DMS53 treated with DMSO at 0.1 percent for 48 hours (cell line): ENCODE data around the gene APLN.
A peak's percentile ranks its signal among the peaks of the same experiment; 100 is the strongest.

Experiments used
- DNase-seq: peaks from one replicate; lab custom pipeline; 2025; ENCODE audit not compliant: unreplicated experiment; lab: John Stamatoyannopoulos, UW

Gene APLN

DNA sequence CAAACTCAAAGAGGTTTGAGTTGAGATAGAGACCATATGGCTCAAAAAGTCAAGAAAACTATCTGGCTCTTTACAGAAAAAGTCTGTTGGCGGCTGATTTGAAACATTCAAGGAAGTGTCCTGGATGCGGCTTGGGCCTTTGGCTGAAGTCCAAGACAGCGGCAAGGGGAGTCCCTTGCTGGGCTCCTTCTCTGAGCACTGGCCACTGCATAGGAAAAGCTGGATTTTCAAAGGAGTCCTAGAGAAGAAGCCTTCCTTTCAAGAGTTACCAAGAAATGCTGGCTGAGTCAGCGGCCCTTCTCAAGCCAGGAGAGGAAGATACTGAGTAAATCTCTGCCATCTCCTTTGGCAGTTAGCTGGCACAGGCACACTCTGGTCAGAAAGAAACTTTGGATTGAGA, 12.1 kb downstream of the APLN start:
- DNase-seq, result no peak

DNA sequence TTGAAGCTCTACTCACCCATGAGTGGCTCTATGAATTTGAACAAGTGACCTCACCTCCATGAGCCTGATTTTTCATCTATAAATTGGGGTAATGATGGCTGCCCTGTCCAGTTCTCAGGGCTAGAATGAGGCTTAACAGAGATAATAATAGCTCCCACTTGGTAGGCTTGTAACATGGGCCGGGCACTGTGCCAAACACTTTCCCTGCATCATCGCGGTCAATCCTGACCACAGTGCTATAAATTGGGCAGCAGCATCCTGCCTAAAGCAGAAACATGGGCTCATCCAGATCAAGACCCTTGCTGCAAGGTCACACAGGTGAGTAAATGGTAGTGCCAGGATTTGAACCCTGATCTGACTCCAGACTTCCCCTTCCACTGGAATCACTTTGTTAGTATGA, 12.8 kb downstream of the APLN start:
- DNase-seq, result no peak

DNA sequence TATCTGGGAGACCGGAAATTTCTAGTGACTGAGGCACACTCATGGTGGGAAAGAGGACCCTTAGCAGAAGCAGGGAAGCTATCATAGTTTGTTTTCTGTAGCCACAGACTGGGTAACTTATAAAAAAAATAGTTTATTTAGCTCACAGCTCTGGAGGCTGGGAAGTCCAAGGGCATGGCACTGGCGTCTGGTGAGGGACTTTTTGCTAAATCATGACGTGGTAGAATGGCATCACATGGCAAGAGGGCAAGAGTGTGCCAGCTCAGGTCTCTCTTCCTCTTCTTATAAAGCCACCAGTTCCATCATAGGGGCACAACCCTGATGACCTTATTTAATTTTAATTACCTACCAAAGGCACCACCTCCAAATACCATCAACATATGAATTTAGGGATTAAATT, 13.3 kb downstream of the APLN start:
- DNase-seq, result no peak

- no peak for DNase-seq
These were observed 14.0 kb downstream of the APLN start for GRCh38 chrX:129640737-129641136.

GRCh38 chrX:129638917-129639316, 15.8 kb downstream of the APLN start:
- DNase-seq, result no peak

DNA sequence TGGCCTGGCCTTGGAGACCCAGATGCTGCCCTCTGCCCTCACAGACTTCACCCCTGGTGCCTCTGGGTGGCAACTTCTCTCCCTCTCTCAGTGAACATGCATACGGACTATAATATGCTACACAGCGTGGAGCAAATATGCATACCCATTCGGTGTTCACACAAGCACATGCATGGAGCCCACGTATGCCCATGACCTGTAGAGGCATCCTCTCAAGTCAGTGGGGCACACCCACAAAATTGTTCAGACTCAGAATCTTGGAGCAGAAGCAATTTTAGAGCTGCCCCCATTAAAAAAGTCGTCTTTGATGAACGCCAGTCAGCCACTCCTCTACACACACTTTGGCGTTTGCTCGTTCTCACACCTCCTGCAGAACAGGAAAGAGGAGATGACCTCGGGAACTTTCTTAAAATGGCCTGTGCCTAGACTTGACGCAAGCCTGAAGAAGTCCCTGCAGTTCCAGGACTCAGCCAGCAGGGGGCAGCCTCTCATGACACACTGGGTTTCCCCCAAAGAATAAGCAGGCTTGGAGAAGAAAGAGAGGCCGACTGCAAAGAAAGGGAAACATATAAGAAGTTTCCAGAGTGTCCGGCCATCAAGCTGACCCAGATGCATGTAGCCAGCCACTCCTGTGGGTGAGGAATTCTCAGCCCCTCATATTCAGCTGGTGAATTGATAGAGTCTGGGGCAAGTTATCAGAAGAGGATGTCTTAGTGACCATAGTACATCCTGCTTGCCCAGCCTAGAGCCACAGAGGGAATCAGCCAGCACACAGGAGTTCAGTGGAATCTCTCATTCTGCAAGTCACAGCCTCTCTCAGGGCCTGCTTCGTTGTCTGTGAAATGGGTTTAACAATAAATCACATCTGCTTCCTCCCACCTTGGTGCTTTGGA, 17.3 kb downstream of the APLN start:
- peak; percentile 36 for DNase-seq

- no peak for DNase-seq
These were observed 18.5 kb downstream of the APLN start for GRCh38 chrX:129636175-129636681.

- no peak for DNase-seq
These were observed 20.2 kb downstream of the APLN start for GRCh38 chrX:129634541-129634940.

DNA sequence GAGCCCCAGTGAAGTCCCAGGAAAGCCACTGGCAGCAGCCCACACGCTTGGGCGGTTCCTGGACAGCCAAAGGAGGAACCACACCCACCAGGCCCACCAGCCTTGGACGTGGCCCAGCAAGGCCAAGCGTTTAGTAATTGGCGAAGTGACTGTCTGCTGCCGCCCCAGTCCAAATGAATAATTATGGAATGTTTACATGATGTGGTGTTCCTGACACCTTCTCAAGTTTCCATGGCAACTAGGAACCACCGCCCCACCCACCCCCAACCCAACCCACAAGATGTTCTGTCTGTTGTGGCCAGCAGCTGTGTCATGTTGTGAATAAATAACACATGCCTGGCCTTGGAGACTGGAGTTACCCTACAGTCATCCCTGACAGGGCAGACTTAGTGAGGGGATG, 22.3 kb downstream of the APLN start:
- DNase-seq, result no peak

- DNase-seq, result no peak
These were observed 22.9 kb downstream of the APLN start for GRCh38 chrX:129631849-129632248.

- no peak for DNase-seq
These were observed 24.9 kb downstream of the APLN start for GRCh38 chrX:129629837-129630236.

- DNase-seq, result no peak
These were observed 28.7 kb downstream of the APLN start for GRCh38 chrX:129626026-129626425.

DNA sequence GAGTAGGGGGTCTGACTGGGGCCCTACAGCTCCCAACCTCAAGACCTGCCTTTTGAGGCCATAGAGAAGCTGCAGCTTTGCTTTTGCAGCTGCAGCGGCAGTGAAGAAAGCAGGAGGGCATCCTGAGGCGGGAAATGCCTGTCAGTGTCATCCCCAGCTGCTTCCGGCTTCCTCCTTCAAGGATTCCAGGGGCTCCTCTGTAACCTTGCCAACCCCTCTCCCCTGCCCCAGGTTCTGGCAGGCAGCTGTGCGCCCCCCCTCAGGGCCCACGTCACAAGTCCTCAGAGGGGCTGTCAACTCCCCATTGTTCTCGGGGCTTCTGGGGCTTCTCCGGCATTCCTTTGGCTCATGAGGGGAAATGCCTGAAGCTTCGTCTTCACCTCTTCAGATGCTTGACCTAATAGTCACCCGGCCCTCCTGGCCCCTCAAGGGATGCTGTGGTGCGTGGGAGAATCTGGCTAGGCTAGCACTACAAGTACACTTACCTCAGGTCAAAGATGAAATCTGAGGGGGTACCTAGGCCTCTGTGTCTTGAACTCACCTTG, 31.9 kb downstream of the APLN start:
- no peak for DNase-seq

DNA sequence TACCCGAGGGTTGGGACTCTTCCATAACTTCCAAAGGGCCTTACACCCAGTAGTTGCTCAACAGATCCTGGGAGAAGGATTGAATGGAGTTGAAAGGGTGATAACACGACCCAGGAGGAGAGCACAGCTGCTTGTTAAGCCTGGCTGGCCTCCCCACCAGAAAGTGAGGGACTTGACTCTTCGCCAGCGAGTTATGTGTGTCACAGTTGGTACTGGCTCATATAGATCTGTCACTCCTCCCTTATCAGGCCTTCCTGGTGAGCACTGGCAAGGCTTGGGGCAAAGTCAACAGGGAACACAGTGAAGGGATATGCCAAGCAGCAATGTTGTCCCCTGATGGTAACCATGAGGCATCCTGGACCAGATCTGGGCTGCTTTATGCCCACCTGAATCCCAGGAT, 35.8 kb downstream of the APLN start:
- no peak for DNase-seq

DNA sequence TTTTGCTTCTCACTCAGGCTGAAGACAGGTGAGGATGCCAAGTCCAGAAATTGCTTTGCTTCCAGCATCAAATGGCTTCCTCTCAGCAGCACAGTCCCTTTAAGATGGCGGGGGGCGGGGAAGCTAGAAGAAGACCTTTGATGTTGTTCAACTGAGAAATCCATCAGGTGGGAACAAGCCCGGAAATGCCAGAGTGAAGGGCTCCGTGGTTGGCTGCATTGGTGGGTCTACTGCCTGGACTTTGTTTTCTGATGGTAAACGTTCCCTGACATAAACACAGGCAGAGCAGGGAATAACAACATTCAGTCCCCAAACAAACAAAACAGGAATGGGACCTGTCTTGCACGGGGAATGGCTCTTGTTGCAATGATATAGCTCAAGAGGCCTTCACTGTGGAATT, 37.3 kb downstream of the APLN start:
- no peak for DNase-seq

DNA sequence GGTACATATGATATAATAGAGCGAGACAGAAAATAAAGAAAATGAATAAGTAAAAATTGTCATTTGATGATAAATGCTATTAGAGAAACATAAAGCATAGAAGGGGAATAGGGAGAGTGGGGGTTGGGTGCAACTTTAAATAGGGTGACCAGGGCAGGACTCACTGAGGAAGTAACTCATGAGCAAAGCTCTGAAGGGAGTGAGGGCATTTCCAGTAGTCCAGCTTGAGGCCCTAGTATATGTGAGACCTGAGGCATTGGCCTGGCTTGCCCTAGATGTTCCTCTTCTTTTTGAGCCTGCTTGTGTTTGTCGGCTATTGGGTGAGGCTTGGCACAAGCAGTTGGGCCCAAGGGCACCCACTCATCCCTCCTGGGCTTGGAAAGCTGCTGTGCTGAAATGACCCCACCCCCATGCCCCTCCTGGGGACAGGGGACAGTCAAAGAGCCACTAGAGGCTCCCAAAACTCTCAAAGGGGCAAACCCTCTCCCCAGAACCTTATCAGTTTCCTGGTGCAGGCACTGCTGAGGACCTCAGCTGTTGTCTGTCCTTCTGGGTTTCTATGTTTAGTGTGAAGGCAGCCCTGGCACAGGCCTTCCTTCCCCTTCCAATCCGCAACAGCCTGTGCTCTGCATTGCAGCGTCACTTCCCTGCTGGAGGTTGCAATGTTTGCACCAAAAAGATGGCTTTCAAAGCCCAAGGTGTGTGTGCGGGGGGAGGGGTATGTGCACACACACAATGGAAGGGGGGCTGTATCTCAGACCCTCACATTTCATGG, 40.1 kb downstream of the APLN start:
- no peak for DNase-seq

GRCh38 chrX:129613596-129613995, 41.2 kb downstream of the APLN start:
- DNase-seq, result no peak

GRCh38 chrX:129612396-129612795, 42.4 kb downstream of the APLN start:
- no peak for DNase-seq

- DNase-seq, result no peak
These were observed 45.4 kb downstream of the APLN start for GRCh38 chrX:129609395-129609794.

DNA sequence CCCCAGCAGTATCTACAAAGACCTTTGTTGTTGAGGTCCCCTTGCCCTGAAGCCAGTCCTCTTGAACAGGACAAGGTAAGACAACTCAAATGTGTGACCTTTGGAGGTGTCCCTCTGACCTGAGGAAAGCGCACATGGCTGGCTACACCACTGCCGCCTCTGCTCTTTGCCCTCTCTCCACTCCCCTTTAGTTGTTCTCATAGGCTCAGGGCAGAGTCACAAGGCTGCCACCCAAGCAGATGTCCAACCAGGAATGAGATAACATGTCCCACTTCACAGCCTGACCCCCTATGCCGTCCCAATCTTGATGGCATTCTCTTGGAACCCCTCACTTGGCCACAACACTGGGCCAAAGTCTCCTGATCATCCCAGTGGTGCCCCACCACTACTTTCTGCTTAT, 46.3 kb downstream of the APLN start:
- no peak for DNase-seq

DNA sequence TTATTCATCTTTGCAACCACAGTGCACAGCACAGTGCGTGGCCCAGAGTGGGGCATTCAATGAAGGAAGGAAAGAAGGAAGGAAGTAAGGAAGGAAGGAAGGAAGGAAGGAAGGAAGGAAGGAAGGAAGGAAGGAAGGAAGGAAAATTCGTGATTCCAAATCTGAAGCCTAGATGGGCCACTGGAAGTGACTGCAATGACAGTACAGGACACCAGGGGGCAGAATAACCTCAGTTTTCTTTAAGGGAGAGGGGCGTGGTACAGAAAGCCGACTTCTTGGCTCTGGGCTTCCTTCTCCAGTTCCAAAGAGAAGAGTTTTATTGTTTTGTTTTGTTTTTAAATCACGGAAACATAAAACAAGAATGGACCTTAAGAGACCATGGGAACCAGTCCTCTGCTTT, 47.8 kb downstream of the APLN start:
- DNase-seq, result peak; percentile 43

DNA sequence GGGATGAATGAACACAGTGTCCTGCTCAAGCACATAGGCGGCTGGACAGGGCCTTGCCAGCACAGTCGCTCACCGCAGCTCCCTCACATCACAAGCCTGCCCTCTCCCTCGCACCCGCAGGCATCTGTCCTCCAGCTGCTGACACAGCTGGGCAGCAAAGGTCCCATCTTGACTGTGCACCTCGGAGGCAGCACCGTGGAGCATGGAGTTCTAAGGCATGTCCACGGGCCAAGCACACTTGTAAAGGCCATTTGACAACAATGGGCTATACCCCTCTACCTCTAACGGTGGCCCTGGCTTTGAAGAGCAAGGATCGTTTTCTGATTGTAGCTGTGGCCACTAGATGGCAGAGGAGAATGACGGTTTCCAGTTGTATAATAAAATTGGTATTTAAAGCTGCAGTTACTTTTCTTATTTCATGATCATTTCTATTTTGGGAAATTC, 53.8 kb downstream of the APLN start:
- no peak for DNase-seq
